ENCODE measurements around the gene ZNF469.

Gene ZNF469

DNA sequence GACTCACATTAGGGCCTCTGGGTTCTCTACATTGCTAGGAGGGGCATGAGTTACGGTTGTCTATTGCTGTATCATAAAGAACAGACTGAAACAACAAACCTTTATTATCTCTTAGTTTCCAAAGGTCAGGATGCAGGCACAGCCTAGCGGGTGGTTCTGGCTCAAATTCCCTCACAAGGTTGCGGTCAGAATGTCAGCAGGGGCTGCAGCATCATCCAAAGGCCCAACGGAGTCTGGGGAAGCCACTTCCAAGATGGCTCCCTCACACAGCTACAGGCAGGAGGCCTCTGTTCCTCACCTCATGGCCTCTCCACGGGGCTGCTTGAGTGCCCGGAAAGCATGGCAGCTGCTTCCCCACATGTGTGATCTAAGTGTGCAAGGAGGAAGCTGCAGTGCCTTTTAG lies 40.7 kb downstream of the ZNF469 start:
- TF ChIP-seq ZFX (IDR thresholded peaks at IDR 0.05): no peak
- TF ChIP-seq, protein P1, sequence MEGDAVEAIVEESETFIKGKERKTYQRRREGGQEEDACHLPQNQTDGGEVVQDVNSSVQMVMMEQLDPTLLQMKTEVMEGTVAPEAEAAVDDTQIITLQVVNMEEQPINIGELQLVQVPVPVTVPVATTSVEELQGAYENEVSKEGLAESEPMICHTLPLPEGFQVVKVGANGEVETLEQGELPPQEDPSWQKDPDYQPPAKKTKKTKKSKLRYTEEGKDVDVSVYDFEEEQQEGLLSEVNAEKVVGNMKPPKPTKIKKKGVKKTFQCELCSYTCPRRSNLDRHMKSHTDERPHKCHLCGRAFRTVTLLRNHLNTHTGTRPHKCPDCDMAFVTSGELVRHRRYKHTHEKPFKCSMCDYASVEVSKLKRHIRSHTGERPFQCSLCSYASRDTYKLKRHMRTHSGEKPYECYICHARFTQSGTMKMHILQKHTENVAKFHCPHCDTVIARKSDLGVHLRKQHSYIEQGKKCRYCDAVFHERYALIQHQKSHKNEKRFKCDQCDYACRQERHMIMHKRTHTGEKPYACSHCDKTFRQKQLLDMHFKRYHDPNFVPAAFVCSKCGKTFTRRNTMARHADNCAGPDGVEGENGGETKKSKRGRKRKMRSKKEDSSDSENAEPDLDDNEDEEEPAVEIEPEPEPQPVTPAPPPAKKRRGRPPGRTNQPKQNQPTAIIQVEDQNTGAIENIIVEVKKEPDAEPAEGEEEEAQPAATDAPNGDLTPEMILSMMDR (conservative IDR thresholded peaks at IDR 0.05): no peak

DNA sequence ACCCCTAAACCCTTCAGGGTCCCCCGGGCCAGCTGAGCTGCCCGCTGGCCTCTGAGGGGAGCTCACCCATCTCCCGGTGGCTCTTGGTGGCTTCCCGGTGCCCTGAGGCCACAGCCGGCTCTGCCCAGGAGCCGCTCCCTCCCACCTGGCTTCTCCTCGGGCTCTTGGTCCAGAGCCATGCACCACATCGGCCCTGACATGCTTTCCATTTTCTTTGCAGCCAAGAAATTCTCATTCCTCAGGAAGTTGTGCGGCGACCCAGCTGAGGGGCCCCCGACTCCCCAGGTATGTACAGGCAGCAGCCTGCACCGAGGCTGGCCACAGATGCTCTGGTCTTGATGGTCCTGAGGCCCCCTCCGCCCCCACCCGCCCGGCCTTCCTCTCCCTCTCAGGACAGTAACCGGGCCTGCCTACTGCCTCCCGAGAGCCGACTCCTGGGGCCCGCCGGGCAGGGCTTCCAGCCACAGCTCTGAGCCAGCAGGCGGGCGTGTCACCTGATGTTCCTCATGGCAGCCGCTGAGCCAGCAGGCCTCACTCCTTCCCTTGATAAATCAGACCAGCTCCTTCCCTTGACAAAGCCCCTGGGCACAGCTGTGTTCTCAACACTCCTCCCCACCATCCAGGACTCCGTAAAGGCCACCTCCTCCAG lies 42.0 kb downstream of the ZNF469 start:
- TF ChIP-seq, protein P1 (conservative IDR thresholded peaks at IDR 0.05): no peak
- no peak for TF ChIP-seq ZFX (IDR thresholded peaks at IDR 0.05)

More for the DNA sequence above, 40.7 kb downstream of the ZNF469 start:
- no peak overlapping the region for H3K27ac ChIP-seq

DNA sequence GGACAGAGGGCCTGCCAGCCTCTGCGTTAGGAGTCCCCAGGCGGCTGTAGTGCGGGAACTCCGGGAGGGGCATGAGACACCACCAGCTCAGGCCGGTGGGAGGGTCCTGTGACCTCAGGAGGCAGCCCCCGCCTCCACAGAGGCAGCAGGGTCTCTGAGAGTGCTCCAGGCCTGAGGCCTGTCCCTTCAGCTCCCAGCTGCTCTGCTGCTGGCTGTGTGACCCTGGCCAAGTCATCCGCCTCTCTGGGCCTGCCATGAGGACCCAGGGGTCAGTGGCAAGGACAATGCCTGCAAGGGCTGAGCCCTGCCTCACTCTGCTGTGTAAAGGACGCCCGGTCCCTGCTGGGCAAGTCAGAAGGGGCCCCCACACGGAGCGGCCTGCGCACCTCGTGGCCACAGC lies 43.3 kb downstream of the ZNF469 start:
- TF ChIP-seq ZFX (IDR thresholded peaks at IDR 0.05): no peak
- TF ChIP-seq, protein P1 (conservative IDR thresholded peaks at IDR 0.05): no peak
- no peak overlapping the region for H3K27ac ChIP-seq

More for the DNA sequence above, 42.0 kb downstream of the ZNF469 start:
- H3K27ac ChIP-seq: no peak overlapping the region

DNA sequence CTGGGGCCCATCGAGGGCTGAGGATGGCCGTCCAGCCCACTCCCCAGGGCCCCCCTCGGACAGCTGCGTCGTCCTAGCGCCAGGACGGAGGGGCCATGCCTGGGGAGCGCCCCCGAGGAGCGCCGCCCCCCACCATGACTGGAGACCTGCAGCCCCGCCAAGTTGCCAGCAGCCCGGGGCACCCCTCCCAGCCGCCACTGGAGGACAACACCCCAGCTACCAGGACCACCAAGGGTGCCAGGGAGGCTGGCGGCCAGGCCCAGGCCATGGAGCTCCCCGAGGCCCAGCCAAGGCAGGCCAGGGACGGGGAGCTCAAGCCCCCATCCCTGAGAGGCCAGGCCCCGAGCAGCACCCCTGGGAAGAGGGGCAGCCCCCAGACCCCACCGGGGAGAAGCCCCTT lies 44.6 kb downstream of the ZNF469 start:
- TF ChIP-seq, protein P1 (conservative IDR thresholded peaks at IDR 0.05): no peak
- H3K27ac ChIP-seq: no peak overlapping the region

DNA sequence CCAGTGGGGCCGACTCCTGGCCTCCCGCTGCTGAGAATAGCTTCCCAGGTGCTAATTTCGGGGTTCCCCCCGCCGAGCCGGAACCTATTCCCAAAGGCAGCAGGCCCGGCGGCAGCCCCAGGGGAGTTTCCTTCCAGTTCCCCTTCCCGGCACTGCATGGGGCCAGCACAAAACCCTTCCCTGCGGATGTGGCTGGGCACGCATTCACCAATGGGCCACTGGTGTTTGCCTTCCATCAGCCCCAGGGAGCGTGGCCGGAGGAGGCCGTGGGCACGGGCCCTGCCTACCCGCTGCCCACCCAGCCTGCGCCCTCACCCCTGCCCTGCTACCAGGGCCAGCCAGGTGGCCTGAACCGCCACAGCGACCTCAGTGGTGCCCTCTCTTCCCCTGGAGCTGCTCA lies 45.4 kb downstream of the ZNF469 start:
- H3K27ac ChIP-seq: no peak overlapping the region

DNA sequence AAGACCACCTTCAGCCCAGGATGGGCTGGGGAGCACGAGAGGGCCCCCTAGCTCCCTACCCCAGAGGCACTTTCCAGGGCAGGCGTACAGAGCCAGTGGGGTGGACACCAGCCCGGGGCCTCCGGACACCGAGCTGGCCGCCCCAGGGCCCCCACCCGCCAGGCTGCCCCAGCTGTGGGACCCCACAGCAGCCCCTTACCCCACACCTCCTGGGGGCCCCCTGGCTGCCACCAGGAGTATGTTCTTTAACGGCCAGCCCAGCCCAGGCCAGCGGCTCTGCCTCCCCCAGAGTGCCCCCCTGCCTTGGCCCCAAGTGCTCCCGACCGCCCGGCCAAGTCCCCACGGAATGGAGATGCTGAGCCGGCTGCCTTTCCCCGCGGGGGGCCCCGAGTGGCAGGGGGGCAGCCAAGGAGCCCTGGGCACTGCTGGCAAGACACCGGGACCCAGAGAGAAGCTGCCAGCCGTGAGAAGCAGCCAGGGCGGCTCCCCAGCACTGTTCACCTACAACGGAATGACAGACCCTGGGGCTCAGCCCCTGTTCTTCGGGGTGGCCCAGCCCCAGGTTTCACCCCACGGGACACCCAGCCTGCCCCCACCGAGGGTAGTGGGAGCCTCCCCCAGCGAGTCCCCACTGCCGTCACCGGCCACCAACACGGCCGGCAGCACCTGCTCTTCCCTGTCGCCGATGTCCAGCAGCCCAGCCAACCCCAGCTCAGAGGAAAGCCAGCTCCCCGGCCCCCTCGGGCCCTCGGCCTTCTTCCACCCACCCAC lies 46.0 kb downstream of the ZNF469 start:
- no peak overlapping the region for H3K27ac ChIP-seq
- no peak for TF ChIP-seq ZFX (IDR thresholded peaks at IDR 0.05)
- TF ChIP-seq, protein P1 (conservative IDR thresholded peaks at IDR 0.05): no peak

More for the DNA sequence above, 45.4 kb downstream of the ZNF469 start:
- no peak for TF ChIP-seq ZFX (IDR thresholded peaks at IDR 0.05)
- TF ChIP-seq, protein P1 (conservative IDR thresholded peaks at IDR 0.05): no peak

All from C4-2B (cell line).